Activated CD4-positive, alpha-beta T cell treated with anti-CD3 and anti-CD28 coated beads for 36 hours (primary cell): ENCODE data around the gene CFL1. TPM values are rescaled to one million over a fixed set of nuclear protein-coding genes. Genes with fewer than 3 reads are reported as not detected.

Source experiments
- ATAC-seq: fragments of 200-7000 bp; cut with Tn5 transposase; one replicate; pipeline ENCODE4 v1.10.0; 2021; ENCODE audit warnings: mild to moderate bottlenecking, moderate library complexity
- CTCF ChIA-PET: fragments of 350-600 bp; sonication (Branson Sonifier 250); formaldehyde crosslinking; loops from one replicate; lab custom pipeline; 2021; ENCODE audit warnings: antibody characterized with exemption; lab: Charles Lee
- POLR2A ChIA-PET: fragments of 350-600 bp; sonication (Branson Sonifier 250); formaldehyde crosslinking; loops from one replicate; lab custom pipeline; 2021; ENCODE audit warnings: antibody characterized with exemption, inconsistent platforms; lab: Charles Lee
- DNase-seq: peaks from one replicate; pipeline ENCODE4 v3.0.0-alpha.2; 2020
- H3K27ac Mint-ChIP-seq: one replicate; pipeline ENCODE4 v1.8.0; 2021; ENCODE audit warnings: mixed read lengths
- H3K27me3 Mint-ChIP-seq: one replicate; pipeline ENCODE4 v1.8.0; 2021; ENCODE audit warnings: mixed read lengths
- H3K36me3 Mint-ChIP-seq: one replicate; pipeline ENCODE4 v1.8.0; 2021; ENCODE audit warnings: low read depth, mixed read lengths
- H3K4me1 Mint-ChIP-seq: one replicate; pipeline ENCODE4 v1.8.0; 2021; ENCODE audit warnings: mixed read lengths
- H3K4me3 Mint-ChIP-seq: one replicate; pipeline ENCODE4 v1.8.0; 2021; ENCODE audit warnings: mild to moderate bottlenecking, moderate library complexity, mixed read lengths
- H3K9me3 Mint-ChIP-seq: one replicate; pipeline ENCODE4 v1.8.0; 2021; ENCODE audit warnings: low read depth, mixed read lengths
- intact Hi-C, 2 experiments: fragments of 100-400 bp; cut with DNase I in 1 of 2; cut with micrococcal nuclease in 1 of 2; formaldehyde crosslinking; loops; one replicate each; pipeline versions ENCODE4 v1.14.2 to v1.15.1; 2022 to 2024; cut with DNase I, micrococcal nuclease
- total RNA-seq, 2 experiments: library from RNA; stranded (reverse); gene quantifications; one replicate each; pipeline ENCODE4 v1.2.3, GENCODE V29; 2021

CFL1 gene
- total RNA-seq, 2 experiments from 2014 or later = 888 to 1,074 TPM

GRCh38 chr11:65888163-65888814 lies 30.3 kb upstream of the CFL1 start, which contains the start of gene FIBP:
Gene FIBP (minus strand): TSS chr11:65888471. CDS start chr11:65888418, 53 bp downstream.
- Mint-ChIP-seq H3K9me3 (no peaks in the 10 kb centered on the region), H3K4me1 (peaks cover 57% of the 10 kb centered on the region), H3K4me3 (peak within 1 kb of the TSS; percentile 94), H3K36me3 (peaks cover 42% of the 10 kb centered on the region), H3K27ac (peak within 1 kb of the TSS; percentile 95), H3K27me3 (no peaks in the 10 kb centered on the region)
- CTCF ChIA-PET = interaction anchor here (0.6 to 10.8 kb wide), 28 partner anchors 11 to 313 kb away, joined by 3 to 210 read pairs (median 4); partner anchors contain the start of genes BANF1, CFL1, FOSL1 and KAT5
- DNase-seq (peak; percentile 99), ATAC-seq (peak; percentile 68)
- intact Hi-C loops = loop anchor here (1.0 to 2.0 kb wide), 15 partner anchors 15 to 381 kb away; partner anchors contain the start of genes C11orf68 (in 2 of the 2), DRAP1 (in 2 of the 2), MUS81 (in 2 of the 2) and AP5B1 (in 1 of the 2)
- POLR2A ChIA-PET = interaction anchor here (0.6 to 6.3 kb wide), 9 partner anchors 12 to 273 kb away, joined by 4 to 68 read pairs (median 4); partner anchors contain the start of genes BANF1, CFL1, EIF1AD and FOSL1

GRCh38 chr11:65887723-65888162 lies 29.8 kb upstream of the CFL1 start:
- H3K9me3 Mint-ChIP-seq = no peaks in the 10 kb centered on the region
- intact Hi-C loops = loop anchor here (1.0 to 2.0 kb wide), 15 partner anchors 14 to 381 kb away; partner anchors contain the start of genes C11orf68 (in 2 of the 2), DRAP1 (in 2 of the 2), MUS81 (in 2 of the 2) and AP5B1 (in 1 of the 2)
- H3K27ac Mint-ChIP-seq = peak overlapping the region; percentile 95
- peak overlapping the region; percentile 94 for H3K4me3 Mint-ChIP-seq
- peaks cover 41% of the 10 kb centered on the region for H3K36me3 Mint-ChIP-seq
- peak; percentile 1 for ATAC-seq
- ChIA-PET CTCF (interaction anchor here (0.6 to 10.8 kb wide), 21 partner anchors 10 to 273 kb away, joined by 3 to 210 read pairs (median 5); partner anchors contain the start of genes CFL1, FOSL1, KAT5 and MUS81), POLR2A (interaction anchor here (0.6 to 6.3 kb wide), 7 partner anchors 13 to 255 kb away, joined by 4 to 68 read pairs (median 4); partner anchors contain the start of genes BANF1, CFL1, EIF1AD and FOSL1)
- peak; percentile 64 for DNase-seq
- H3K27me3 Mint-ChIP-seq = no peaks in the 10 kb centered on the region
- peaks cover 52% of the 10 kb centered on the region for H3K4me1 Mint-ChIP-seq

GRCh38 chr11:65886826-65887722 lies 29.1 kb upstream of the CFL1 start:
- ATAC-seq (no peak), DNase-seq (no peak)
- H3K36me3 Mint-ChIP-seq = peaks cover 34% of the 10 kb centered on the region
- POLR2A ChIA-PET = interaction anchor here (6.0 to 6.3 kb wide), 2 partner anchors 13 to 28 kb away, joined by 59 to 68 read pairs; partner anchors contain the start of genes CFL1, FOSL1 and MUS81
- peak overlapping the region; percentile 95 for H3K27ac Mint-ChIP-seq
- peaks cover 45% of the 10 kb centered on the region for H3K4me1 Mint-ChIP-seq
- no peaks in the 10 kb centered on the region for H3K9me3 Mint-ChIP-seq
- peak overlapping the region; percentile 94 for H3K4me3 Mint-ChIP-seq
- no peaks in the 10 kb centered on the region for H3K27me3 Mint-ChIP-seq
- CTCF ChIA-PET = interaction anchor here (0.6 to 10.8 kb wide), 16 partner anchors 12 to 181 kb away, joined by 3 to 210 read pairs (median 5); partner anchors contain the start of genes CFL1, FOSL1, KAT5 and MUS81
- intact Hi-C loops = no loop called here

- intact Hi-C loops = no loop called here
- DNase-seq (no peak), ATAC-seq (no peak)
- CTCF ChIA-PET = interaction anchor here (0.6 to 10.8 kb wide), 26 partner anchors 8 to 233 kb away, joined by 3 to 210 read pairs (median 9); partner anchors contain the start of genes CFL1, FOSL1, KAT5 and MUS81
- peaks cover 50% of the 10 kb centered on the region for H3K4me1 Mint-ChIP-seq
- no peak overlapping the region for H3K27ac Mint-ChIP-seq
- no peaks in the 10 kb centered on the region for H3K27me3 Mint-ChIP-seq
- POLR2A ChIA-PET = no interaction called here
- peak overlapping the region; percentile 94 for H3K4me3 Mint-ChIP-seq
- peaks cover 32% of the 10 kb centered on the region for H3K36me3 Mint-ChIP-seq
- no peaks in the 10 kb centered on the region for H3K9me3 Mint-ChIP-seq
Observed at GRCh38 chr11:65885808-65886536, 28.0 kb upstream of the CFL1 start.

GRCh38 chr11:65885231-65885630 lies 27.3 kb upstream of the CFL1 start:
- POLR2A ChIA-PET = interaction anchor here (0.5 to 1.5 kb wide), 4 partner anchors 14 to 463 kb away, joined by 3 to 6 read pairs (median 4); partner anchors contain the start of gene NEAT1
- Mint-ChIP-seq H3K4me1 (peaks cover 52% of the 10 kb centered on the region), H3K36me3 (peaks cover 32% of the 10 kb centered on the region), H3K27ac (no peak overlapping the region), H3K27me3 (no peaks in the 10 kb centered on the region), H3K4me3 (no peak overlapping the region), H3K9me3 (no peaks in the 10 kb centered on the region)
- CTCF ChIA-PET = interaction anchor here (0.7 to 10.8 kb wide), 41 partner anchors 8 to 383 kb away, joined by 3 to 210 read pairs (median 5); partner anchors contain the start of genes CFL1, FOSL1, KAT5 and MUS81
- DNase-seq = no peak
- intact Hi-C loops = no loop called here
- ATAC-seq = no peak

GRCh38 chr11:65884716-65885092 lies 26.7 kb upstream of the CFL1 start:
- H3K9me3 Mint-ChIP-seq = no peaks in the 10 kb centered on the region
- H3K36me3 Mint-ChIP-seq = peaks cover 32% of the 10 kb centered on the region
- peak overlapping the region; percentile 76 for H3K27ac Mint-ChIP-seq
- peaks cover 51% of the 10 kb centered on the region for H3K4me1 Mint-ChIP-seq
- ATAC-seq = peak; percentile 57
- POLR2A ChIA-PET = interaction anchor here (0.5 to 1.5 kb wide), 5 partner anchors 13 to 462 kb away, joined by 3 to 6 read pairs (median 3); partner anchors contain the start of gene NEAT1
- peak; percentile 91 for DNase-seq
- no peaks in the 10 kb centered on the region for H3K27me3 Mint-ChIP-seq
- CTCF ChIA-PET = interaction anchor here (0.6 to 10.8 kb wide), 47 partner anchors 8 to 465 kb away, joined by 3 to 210 read pairs (median 4); partner anchors contain the start of genes BANF1, CFL1, FOSL1 and KAT5
- H3K4me3 Mint-ChIP-seq = no peak overlapping the region
- intact Hi-C loops = loop anchor here (1.0 kb wide), 3 partner anchors 24 to 138 kb away; partner anchors contain the start of gene MUS81 (in 1 of the 2)

- CTCF ChIA-PET = interaction anchor here (0.6 to 10.8 kb wide), 43 partner anchors 10 to 464 kb away, joined by 3 to 210 read pairs (median 4); partner anchors contain the start of genes BANF1, CFL1, FOSL1 and KAT5
- H3K4me1 Mint-ChIP-seq = peaks cover 47% of the 10 kb centered on the region
- no peak overlapping the region for H3K4me3 Mint-ChIP-seq
- intact Hi-C loops = loop anchor here (1.0 kb wide), 3 partner anchors 24 to 138 kb away; partner anchors contain the start of gene MUS81 (in 1 of the 2)
- no peak for DNase-seq
- H3K36me3 Mint-ChIP-seq = peaks cover 32% of the 10 kb centered on the region
- POLR2A ChIA-PET = interaction anchor here (0.7 to 1.5 kb wide), 3 partner anchors 12 to 169 kb away, joined by 3 to 6 read pairs (median 3); no protein-coding TSS in a partner anchor
- H3K27me3 Mint-ChIP-seq = no peaks in the 10 kb centered on the region
- H3K9me3 Mint-ChIP-seq = no peaks in the 10 kb centered on the region
- ATAC-seq = no peak
- H3K27ac Mint-ChIP-seq = peak overlapping the region; percentile 76
Observed at GRCh38 chr11:65883786-65884715, 26.1 kb upstream of the CFL1 start.

- intact Hi-C loops = no loop called here
- H3K27ac Mint-ChIP-seq = no peak overlapping the region
- peaks cover 46% of the 10 kb centered on the region for H3K4me1 Mint-ChIP-seq
- CTCF ChIA-PET = interaction anchor here (1.0 to 8.5 kb wide), 11 partner anchors 9 to 111 kb away, joined by 3 to 113 read pairs (median 12); partner anchors contain the start of genes FOSL1 and MUS81
- no peak overlapping the region for H3K4me3 Mint-ChIP-seq
- POLR2A ChIA-PET = no interaction called here
- no peaks in the 10 kb centered on the region for H3K27me3 Mint-ChIP-seq
- no peak for ATAC-seq
- DNase-seq = no peak
- no peaks in the 10 kb centered on the region for H3K9me3 Mint-ChIP-seq
- H3K36me3 Mint-ChIP-seq = peaks cover 31% of the 10 kb centered on the region
Observed at GRCh38 chr11:65883058-65883761, 25.2 kb upstream of the CFL1 start.
